GM19238 (cell line): Measurements from ENCODE around the gene P4HTM.

Experiments used
- DNase-seq: peaks from one replicate; pipeline ENCODE4 v3.0.0; 2011; ENCODE audit warnings: low spot score; ENCODE audit not compliant: insufficient read length

The P4HTM gene

DNA sequence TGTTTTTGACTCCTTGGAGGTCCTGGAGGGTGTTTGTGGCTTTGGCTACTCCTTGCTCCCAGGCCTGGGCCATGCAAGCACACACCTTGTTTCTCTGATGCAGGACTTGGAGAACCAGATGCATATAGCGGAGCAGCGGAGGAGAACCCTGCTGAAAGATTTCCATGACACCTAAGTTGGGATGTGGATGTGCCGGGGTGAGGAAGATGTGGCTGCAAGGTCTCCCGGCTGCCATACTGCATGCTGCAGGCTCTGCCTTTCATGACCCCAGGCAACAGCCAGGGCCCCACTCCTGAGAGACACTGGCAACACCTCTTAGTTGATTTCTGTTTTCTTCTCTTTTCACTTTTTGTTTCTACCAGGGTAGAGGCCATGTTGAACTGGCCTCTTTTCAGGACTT, 6.9 kb upstream of the P4HTM start:
- DNase-seq: no peak

DNA sequence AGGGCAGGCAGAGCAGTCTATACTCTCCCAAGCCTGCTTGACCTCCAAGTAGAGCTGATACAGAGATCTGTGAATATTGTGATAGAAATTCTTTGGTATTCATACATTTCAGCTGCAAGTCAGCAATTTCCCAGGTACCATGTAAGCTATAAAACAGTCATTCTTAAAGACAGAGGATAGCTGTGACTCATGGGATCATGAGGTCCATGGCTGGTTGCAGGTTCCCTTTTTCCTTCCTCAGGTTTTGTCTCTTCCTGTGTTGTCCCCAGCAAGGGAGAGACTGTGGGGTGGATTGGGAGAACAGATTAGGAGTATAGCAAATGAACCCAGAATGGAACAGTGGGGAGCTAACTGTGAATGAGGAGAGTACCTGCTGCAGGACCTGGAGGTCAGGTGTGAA, 5.4 kb upstream of the P4HTM start:
- DNase-seq: no peak

DNA sequence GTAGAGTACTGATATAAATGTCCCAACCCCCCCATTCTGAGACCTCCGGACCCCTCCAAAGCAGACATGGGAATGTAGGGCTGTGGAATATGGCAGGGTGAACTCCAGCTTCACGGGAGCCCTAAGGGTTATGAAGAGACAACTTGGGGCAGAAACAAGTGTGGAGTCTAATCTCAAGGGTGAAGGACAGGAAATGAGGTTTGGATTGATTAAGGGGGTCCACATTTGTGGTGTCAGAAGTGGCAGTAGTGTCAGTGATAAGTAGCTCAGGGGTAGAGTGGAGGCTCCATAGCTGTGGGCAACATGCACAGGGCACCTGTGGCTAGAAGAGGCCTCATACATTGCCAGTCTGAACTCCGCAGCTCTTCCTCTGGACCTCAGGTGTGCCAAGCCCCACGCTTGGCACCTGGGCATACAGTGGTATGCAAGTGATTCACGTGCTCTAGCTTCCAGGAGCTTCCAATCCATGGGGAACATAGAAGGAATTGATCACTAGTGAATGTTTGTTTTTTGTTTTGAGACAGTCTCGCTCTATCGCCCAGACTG, 4.1 kb upstream of the P4HTM start:
- DNase-seq: no peak

DNA sequence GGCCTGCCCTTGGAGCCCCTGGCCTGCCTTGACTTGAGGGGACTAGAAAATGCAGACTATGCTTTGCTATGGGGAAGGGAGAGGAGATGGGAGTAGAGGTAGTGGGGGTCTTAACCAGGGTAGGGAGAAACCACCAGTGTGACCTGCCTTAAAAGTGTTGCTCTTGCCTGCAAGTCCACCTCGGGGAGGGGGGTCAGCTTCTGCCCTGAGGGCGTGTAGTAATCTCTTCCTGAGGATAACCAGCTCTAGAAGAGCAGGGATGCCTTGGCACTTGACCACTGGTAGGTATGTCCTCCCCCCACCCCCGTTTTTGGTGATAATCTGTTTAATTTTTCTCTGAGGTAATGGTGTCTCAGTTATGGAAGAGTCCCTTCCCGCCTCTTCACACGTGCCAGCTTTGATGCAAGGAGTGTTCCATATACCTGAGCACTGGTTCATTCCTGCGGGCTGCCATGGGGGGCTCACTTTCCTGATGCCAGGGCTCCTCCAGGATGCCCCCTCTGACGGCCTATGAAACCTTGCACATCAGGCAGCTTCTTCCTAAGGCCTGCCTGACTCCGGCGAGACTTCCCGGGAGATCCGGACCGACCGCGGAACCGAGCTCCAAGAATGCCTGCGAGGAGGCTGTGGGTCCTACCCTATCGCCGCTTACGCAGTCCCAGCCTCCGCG, 780 bp upstream of the P4HTM start:
- DNase-seq: no peak

DNA sequence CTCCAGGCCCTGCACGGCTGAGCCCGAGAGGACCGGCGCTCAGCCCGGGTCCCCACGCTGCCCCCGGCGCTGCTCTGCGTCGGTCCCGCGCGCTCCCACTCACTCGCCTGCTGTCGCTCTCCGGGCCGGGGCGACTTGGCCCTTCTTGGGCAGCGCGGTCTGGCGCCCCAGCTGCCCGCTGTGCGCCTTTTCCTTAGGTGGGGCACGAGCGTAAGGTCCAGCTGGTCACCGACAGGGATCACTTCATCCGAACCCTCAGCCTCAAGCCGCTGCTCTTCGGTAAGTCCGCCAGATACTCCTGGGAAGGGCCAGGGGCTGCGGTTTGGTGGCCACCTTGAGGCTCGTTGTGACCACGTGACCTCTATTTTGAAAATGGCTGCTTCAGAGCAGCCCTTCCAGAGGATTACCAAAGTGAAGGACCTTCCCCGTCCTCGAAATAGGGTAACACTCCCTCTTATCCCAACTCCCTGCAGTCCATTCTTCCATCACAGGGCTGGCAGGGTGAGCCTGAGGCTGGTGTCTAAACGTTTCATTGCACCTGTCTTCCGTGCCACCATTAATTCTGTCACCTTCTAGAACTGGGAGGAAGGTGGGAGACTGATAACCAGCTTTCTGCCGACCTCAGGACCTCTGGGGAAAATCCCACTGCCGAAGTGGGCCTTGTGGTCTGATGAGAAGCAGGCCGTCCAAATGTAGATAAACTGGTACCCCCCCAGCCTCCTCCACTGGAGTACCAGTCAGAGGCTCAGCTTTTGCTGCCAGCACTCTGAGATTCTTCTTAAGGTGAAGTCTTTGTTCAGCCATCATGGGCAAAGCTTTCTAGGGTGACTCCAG, 812 bp downstream of the P4HTM start:
- no peak for DNase-seq

DNA sequence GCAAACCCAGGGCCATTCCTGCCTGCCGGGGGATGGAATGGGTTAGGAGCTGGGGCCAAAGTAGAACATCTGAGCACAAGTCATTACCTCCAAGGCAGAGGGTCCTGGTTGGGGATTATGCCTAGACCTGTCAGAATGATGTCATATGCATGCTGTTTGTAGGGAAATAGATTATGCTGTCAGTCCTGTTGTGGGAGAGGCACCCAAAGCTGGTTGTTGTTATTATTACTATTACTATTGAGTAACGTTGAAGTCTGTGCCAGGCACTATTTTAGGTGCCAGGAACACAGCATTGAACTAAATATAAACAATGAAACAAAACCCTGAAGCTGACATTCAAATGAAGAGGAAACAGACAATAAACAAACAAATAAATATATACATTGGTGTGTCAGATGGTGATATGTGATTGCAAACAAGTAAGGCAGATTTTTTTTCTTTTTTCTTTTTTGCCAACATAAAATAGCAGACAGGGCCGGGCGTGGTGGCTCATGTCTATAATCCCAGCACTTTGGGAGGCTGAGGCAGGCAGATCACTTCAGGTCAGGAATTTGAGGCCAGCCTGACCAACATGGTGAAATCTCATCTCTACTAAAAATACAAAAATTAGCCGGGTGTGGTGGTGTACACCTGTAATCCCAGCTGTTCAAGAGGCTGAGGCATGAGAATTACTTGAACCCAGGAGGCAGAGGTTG, 2.0 kb downstream of the P4HTM start:
- no peak for DNase-seq

DNA sequence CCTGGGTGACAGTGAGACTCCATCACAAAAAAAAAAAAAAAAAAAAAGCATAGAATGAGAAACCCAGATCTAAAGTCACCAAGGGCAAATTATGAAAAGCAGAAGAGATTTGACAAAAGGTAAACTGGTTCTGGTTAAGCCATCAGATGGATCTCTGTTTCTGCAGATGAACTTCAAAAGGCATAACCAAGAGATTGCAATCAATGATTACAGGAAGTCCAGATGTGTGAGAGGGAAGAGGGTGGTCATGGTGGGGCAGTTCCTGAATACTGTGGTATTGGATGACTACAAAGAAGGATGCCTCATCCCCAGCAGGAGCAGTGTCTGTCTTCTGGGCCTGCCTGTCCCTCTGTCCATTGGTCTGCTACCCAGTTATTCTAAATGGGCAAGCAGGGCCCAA, 3.8 kb downstream of the P4HTM start:
- no peak for DNase-seq

DNA sequence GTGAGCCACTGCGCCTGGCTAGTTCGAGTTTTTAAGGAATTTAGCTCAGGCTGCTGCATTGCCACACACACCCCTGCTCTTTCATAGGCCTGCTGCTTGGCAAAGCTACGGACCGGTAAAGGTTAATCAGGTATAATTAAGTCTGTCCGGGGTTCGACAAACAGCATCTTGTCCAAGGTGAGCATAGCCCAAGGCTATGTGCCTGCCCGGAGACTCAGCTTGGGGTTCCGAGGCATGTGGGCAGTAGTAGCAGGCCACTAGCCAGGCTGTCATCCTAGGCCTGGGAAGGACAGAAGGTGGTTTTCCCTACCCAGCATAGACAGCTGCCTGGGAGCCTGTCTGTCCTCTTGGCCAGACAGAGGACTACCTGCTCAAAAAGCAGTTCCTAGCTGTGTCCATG, 6.6 kb downstream of the P4HTM start:
- DNase-seq: no peak

DNA sequence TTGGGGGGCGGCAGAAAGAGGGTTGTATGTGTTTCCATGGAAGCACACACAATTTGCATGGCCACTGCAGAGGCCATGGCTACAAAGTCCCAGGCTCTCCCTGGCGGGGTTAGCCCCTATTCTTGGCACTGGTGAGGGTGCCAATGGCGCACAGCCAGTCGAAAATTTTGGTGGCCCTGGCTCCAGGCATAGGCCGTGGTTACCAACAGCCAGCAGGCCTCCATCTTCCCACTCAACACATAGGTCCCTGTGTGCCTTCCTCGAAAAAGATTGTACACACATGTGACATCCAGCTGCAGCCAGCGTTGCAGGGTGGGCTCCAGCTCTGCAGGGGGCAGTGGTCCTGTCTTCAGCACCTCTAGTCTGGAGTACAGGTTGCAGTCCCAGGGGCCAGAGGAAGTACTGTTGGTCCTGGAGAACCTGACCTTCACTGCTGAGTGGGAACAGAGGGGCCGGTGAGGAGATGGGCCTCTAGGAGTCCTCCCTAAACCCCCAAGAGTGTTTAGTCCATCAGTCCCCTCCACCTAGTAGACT, 7.1 kb downstream of the P4HTM start:
- no peak for DNase-seq

DNA sequence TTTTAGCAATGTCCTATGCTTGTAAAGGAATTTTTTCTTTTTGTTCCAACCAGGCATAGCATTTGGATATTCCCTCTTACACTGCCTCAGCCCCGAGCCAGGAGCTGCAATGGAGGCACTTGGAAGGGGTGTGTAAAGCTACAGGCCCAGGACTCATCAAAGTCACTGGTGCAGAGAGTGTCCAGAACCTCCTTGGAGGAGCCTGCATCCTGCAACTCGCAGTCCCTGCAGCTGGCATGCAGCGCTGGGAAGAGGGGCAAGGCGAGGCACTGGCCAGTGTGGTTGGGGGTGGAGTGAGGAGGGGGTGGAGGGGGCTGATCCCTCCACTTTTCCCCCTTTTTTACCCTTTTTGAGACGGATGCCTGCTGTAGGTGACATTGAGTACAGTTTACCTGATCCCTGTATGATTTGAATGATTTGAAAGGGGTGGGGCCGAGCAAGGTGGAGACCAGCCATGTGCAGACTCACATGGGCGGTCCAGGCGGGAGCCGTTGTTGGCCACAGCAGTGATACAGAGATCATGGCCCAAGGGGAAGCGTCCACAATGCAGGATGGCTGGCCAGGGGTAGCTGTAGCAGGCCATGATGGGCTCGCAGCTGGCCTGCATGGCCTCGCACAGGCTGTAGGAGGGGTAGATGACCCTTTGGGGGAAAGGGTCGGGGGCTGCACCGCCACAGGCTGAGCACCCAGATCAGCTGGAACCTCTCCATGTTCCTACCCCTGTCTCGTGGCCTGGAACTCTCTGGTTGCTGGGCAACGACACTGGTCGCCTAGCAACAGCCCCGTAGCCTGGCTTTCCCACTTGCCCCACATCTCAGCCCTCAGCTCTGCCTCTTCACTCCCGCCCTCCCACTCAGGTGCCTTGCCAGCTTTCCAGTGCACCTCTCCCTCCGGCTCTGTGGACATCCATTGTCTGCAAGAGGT, 7.9 kb downstream of the P4HTM start:
- DNase-seq: no peak

DNA sequence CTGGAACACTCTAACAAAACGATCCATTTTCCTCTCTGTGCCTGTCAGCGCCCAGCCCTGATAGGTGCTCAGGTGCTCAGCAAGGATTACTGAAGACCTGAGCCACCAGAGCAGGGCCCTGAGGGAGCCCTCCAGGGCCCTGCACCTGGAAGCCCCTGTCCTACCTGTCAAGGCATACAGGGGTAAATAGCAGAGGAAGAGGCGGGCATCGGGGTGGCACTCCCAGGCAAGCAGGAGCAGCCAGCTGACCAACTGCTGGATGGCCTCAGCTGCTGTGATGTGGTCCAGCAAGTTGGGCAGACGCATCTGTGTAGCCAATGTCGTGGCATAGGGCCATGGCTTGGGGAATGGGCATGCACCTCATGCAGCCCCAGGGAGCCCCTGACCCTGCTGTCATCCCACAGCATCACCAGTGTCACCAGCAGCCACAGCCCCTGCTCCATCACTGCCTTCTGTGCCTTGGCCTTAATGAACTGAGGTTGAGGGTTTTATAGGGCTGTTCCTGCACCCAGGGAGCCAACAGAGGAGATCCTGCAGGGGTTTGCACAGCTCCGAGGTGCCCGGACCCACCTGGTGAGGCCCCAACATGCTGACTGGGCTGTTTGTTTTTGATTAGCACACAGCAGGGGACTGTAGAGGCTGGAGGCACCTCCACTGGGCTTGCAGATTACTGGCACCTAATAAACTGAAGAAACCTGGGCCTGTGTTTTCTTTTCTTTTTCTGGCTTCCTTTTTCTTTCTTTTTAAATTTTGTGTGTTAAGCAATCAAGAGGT, 9.2 kb downstream of the P4HTM start:
- no peak for DNase-seq

DNA sequence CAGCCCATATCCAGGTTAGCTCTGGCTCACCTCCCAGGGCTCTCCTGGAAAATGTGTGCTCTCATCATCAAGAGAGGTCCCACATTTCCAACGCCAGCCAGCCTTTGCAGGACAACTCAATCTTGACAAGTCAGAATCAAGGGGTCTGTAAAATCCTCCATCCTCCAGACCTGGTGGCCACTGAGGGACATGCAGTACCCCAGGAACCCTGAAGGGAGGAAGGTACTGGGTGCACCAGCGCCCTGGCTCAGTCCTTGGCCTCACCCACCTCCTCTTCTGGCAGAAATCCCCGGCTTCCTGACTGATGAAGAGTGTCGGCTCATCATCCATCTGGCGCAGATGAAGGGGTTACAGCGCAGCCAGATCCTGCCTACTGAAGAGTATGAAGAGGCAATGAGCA, 11.1 kb downstream of the P4HTM start:
- DNase-seq: no peak

DNA sequence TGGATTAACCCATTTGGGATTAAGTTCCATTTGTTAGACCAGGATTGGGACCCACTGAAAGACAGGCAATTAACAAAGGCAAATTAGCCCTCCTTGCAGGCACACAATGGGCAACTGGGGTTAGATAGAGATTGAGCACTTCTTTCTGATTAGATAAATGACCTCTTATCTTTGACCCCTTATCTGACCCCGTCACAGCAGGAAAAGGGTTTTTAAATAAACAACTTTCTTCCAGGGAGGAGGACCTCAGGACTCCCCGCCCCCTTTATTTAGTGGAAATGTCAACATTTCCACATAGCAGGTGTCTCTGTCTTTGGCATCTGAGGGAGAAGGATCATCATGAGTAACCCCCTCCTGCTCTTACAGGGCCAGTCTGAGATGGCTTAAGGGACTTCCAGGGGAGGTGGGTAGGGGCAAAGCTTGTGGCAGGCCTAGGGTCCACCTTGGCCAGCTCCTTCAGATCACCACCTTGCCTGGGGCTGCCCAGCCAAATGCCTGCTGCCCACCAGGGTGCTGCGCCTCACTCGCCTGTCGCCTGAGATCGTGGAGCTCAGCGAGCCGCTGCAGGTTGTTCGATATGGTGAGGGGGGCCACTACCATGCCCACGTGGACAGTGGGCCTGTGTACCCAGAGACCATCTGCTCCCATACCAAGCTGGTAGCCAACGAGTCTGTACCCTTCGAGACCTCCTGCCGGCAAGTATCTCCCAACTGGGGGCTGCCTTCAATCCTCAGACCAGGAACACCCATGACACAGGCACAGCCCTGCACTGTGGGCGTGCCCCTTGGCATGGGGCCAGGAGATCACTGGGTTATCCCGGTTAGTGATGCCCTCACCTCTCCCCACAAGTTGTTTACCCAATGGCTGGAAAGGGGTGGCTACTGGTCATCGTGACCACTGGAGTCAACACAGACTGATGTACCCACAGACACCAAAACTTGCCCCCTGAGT, 14.6 kb downstream of the P4HTM start:
- no peak for DNase-seq

DNA sequence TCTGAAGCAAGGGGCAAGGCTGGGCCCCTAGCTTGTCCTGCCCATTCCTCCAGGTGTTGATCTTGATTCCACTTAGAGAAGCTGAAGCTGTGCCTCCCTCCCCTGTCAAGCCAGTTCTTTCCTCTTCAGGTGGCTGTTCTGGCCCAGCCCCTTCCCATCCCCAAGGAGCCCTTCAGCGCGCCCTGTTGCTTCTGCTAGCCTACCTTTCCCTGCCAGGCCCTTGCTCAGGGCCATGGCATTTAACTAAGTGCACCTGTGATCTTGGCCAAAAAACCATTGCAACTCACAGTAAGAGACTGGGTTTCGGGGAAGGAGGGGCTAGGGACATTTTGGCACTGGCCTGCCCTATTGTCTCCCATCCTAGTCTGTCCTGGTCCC, 15.3 kb downstream of the P4HTM start:
- no peak for DNase-seq

DNA sequence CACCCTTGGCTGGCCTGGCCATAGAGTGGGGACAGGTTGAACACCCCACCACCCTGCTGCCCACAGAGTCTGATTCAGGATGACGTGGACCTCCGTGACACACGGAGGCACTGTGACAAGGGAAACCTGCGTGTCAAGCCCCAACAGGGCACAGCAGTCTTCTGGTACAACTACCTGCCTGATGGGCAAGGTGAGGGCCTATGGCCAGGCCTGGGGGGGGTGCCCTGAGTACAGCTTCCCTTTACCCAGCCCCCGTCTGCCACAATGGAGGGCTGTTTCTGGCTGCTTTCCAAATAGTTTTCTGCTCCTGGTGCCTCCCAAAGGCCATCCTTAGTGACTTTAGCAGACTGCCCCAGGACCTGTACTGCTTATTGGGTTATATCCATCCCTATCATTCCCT, 16.0 kb downstream of the P4HTM start:
- no peak for DNase-seq

DNA sequence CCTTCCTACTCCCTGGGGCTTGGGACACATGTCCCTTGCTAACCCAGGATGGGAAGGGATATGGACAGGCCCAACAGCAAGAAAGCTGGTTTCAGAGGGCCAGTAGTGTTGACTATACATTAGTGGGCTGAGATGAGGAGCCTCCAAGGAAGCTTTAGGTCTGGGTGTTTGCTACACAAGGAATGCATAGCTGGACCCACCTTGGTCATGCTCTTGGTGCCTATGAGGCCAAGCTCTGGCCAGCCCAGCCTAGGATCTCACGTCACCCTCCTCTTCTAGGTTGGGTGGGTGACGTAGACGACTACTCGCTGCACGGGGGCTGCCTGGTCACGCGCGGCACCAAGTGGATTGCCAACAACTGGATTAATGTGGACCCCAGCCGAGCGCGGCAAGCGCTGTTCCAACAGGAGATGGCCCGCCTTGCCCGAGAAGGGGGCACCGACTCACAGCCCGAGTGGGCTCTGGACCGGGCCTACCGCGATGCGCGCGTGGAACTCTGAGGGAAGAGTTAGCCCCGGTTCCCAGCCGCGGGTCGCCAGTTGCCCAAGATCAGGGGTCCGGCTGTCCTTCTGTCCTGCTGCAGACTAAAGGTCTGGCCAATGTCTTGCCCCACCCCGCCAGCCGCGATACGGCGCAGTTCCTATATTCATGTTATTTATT, 16.5 kb downstream of the P4HTM start:
- no peak for DNase-seq

DNA sequence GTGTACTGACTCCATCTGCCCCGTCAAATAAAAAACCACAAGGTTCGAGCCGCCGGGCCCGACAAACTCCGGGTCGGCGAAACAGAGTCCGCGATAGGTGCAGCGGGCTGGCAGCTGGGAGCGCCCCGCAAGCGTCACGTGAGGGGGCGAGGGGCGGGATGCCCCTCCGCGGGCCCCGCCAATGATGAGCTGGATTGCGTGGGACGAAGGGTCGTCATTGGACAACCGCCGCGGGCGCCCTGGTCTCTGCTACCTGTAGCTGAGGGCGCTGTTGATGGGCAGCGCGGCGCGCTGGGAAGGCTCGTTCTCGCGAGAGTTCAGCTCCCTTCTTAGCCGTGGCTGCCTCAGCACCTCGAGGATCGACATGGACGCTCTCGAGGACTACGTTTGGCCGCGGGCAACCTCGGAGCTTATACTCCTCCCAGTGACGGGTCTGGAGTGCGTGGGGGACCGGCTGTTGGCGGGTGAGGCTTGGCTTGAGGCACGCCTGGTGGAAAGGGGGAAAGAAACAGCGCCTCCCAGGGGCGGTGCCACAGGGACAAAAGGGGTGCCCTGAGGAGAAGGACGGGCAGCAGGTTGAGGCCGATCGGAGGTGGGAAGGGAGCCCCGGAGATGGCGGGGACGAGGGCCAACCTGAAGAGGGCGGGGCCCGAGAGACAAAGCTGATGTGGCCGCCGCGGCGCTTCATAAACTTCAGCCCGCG, 17.2 kb downstream of the P4HTM start, which contains the start of gene WDR6:
WDR6 (plus strand) TSS at position 324 of the 703 bp plus-strand sequence; CDS start at position 365, 41 bp downstream.
- peak; percentile 95 for DNase-seq
